Glutamatergic neuron (in vitro differentiated cells): Measurements from ENCODE around the gene ZNF511. TPM values are rescaled to one million over a fixed set of nuclear protein-coding genes. Genes with fewer than 3 reads are reported as not detected.

Experiments used
- DNase-seq: peaks from one replicate; pipeline ENCODE4 v3.0.0; 2022
- H3K27ac Mint-ChIP-seq: one replicate; pipeline ENCODE4 v1.8.0; 2020; ENCODE audit warnings: mild to moderate bottlenecking, mixed read lengths, inconsistent platforms; ENCODE audit not compliant: unreplicated experiment
- H3K27me3 Mint-ChIP-seq: one replicate; pipeline ENCODE4 v1.8.0; 2020; ENCODE audit warnings: mild to moderate bottlenecking, moderate library complexity, mixed read lengths, inconsistent platforms; ENCODE audit not compliant: unreplicated experiment
- H3K36me3 Mint-ChIP-seq: one replicate; pipeline ENCODE4 v1.8.0; 2020; ENCODE audit warnings: mild to moderate bottlenecking, mixed read lengths, inconsistent platforms; ENCODE audit not compliant: unreplicated experiment
- H3K4me1 Mint-ChIP-seq: one replicate; pipeline ENCODE4 v1.8.0; 2020; ENCODE audit warnings: mild to moderate bottlenecking, low read depth, mixed read lengths, inconsistent platforms; ENCODE audit not compliant: unreplicated experiment
- H3K4me3 Mint-ChIP-seq: one replicate; pipeline ENCODE4 v1.8.0; 2020; ENCODE audit warnings: mild to moderate bottlenecking, mixed read lengths, inconsistent platforms; ENCODE audit not compliant: unreplicated experiment
- H3K9me3 Mint-ChIP-seq: one replicate; pipeline ENCODE4 v1.8.0; 2020; ENCODE audit warnings: mild to moderate bottlenecking, moderate library complexity, mixed read lengths, inconsistent platforms; ENCODE audit not compliant: unreplicated experiment
- CTCF ChIP-seq: fragments of 200-600 bp; sonication (generic); IDR thresholded peaks from one replicate; pipeline ENCODE4 v1.5.0; 2021; ENCODE audit not compliant: partially characterized antibody, unreplicated experiment
- total RNA-seq: library from RNA; stranded (reverse); fragmentation: NEBNext Ultra II Directional; extraction: Animal tissue kit (Norgen Biotek cat#: 25700); gene quantifications from one replicate; pipeline ENCODE4 v1.2.1, GENCODE V29; 2021; ENCODE audit not compliant: unreplicated experiment

Gene ZNF511
- total RNA-seq, 1 donor from 2014 or later, result 24.6 TPM

DNA sequence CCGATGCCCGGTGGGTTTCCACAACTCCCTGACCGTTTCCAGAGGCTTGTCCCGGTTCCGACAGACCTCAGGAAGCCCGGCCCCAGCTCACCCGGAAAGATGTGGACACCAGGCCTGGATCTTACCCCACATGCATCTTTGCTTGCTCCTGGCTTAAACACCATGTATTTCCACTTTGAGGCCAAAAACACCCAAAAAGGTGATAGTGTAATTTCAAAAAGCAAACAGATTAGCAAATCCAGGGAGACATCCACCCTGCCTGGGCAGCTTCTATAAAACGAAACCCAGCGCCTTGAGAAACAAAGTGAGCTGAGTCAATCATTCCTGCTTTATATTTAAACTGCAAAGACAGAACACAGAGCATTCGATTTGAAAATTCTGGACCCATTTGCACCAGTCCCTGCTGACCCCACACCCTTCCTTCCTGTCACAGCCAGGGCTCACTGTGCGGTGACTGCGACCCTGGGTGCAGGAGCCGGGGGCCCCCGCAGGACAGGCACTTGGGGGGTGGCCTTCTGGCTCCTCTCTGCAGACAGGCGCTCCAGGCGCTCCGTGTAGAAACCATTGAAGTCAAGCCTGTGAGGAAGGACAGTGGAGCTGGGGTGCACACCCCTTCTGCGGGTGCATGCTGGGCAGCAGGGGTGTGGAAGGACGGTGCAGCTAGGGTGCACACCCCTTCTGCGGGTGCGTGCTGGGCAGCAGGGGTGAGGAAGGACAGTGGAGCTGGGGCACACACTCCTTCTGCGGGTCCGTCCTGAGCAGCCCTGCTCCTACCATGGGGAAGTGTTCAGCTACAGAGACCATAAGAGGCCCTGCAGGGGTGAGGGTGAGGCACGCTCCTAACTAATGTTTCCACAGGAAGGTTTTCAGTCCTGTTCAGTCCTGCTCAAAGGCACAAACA, 29.1 kb upstream of the ZNF511 start:
- no peak overlapping the region for H3K4me3 Mint-ChIP-seq
- DNase-seq, result no peak
- TF ChIP-seq CTCF, result no peak
- H3K9me3 Mint-ChIP-seq, result no peaks in the 10 kb centered on the region
- no peak overlapping the region for H3K27ac Mint-ChIP-seq
- no peaks in the 10 kb centered on the region for H3K36me3 Mint-ChIP-seq
- peaks cover 3% of the 10 kb centered on the region for H3K27me3 Mint-ChIP-seq
- peaks cover 6% of the 10 kb centered on the region for H3K4me1 Mint-ChIP-seq

GRCh38 chr10:133280391-133281059, 28.2 kb upstream of the ZNF511 start:
- Mint-ChIP-seq H3K27ac (no peak overlapping the region), H3K4me1 (peaks cover 6% of the 10 kb centered on the region), H3K4me3 (no peak overlapping the region), H3K9me3 (peaks cover under 1% of the 10 kb centered on the region), H3K27me3 (peaks cover 3% of the 10 kb centered on the region), H3K36me3 (no peaks in the 10 kb centered on the region)
- TF ChIP-seq CTCF, result no peak
- no peak for DNase-seq

- Mint-ChIP-seq H3K9me3 (peaks cover 2% of the 10 kb centered on the region), H3K4me1 (peaks cover 6% of the 10 kb centered on the region), H3K27ac (no peak overlapping the region), H3K4me3 (no peak overlapping the region), H3K36me3 (no peaks in the 10 kb centered on the region), H3K27me3 (peaks cover 3% of the 10 kb centered on the region)
- TF ChIP-seq CTCF, result no peak
- DNase-seq, result no peak
Observed at GRCh38 chr10:133281084-133281483, 27.6 kb upstream of the ZNF511 start.

GRCh38 chr10:133281628-133282372, 26.9 kb upstream of the ZNF511 start:
- H3K4me3 Mint-ChIP-seq, result no peak overlapping the region
- peaks cover 6% of the 10 kb centered on the region for H3K4me1 Mint-ChIP-seq
- H3K9me3 Mint-ChIP-seq, result peaks cover 4% of the 10 kb centered on the region
- no peak overlapping the region for H3K27ac Mint-ChIP-seq
- no peaks in the 10 kb centered on the region for H3K36me3 Mint-ChIP-seq
- peaks cover 3% of the 10 kb centered on the region for H3K27me3 Mint-ChIP-seq
- DNase-seq, result no peak
- no peak for TF ChIP-seq CTCF
